GM20000 (cell line): Measurements from ENCODE around the gene THEMIS2.

Experiments used
- DNase-seq: peaks from one replicate; pipeline ENCODE4 v3.0.0; 2012; ENCODE audit warnings: low spot score
- CTCF ChIP-seq: IDR thresholded peaks from 2 replicates; pipeline ENCODE4 v1.5.1; 2012; ENCODE audit warnings: mild to moderate bottlenecking, control low read depth; ENCODE audit errors: extremely low read depth, missing control alignments

Gene THEMIS2

GRCh38 chr1:27928216-27928954 is 56.0 kb downstream of the THEMIS2 start:
- TF ChIP-seq CTCF: no peak
- no peak for DNase-seq

- no peak for DNase-seq
- TF ChIP-seq CTCF: no peak
Measured at GRCh38 chr1:27931184-27931583, 58.8 kb downstream of the THEMIS2 start.

- TF ChIP-seq CTCF: no peak
- DNase-seq: no peak
Measured at GRCh38 chr1:27931759-27932158, 59.4 kb downstream of the THEMIS2 start.

- no peak for DNase-seq
- TF ChIP-seq CTCF: no peak
Measured at GRCh38 chr1:27934818-27935549, 62.6 kb downstream of the THEMIS2 start, which contains the start of gene SMPDL3B. Gene SMPDL3B (plus strand): TSS chr1:27935000. CDS start chr1:27935184, 184 bp downstream.

GRCh38 chr1:27935721-27936120 is 63.4 kb downstream of the THEMIS2 start:
- DNase-seq: no peak

More at GRCh38 chr1:27935721-27936120, 63.4 kb downstream of the THEMIS2 start:
- TF ChIP-seq CTCF: no peak
